GM18498 (cell line): ENCODE measurements around the gene LAMB3.
"Not testable (repeated sequence)": the region's sequence is repeated elsewhere in the genome, so short reads cannot be mapped to it uniquely, and the experiment has no call there.

Experiments used
- ATAC-seq: cut with Tn5 transposase; IDR thresholded peaks from one replicate; pipeline ENCODE4 v1.9.1; 2021; ENCODE audit warnings: mild to moderate bottlenecking, moderate library complexity; ENCODE audit not compliant: unreplicated experiment

Gene LAMB3

GRCh38 chr1:209652121-209652735 is at the start of gene LAMB3:
LAMB3 (minus strand) TSS chr1:209652425; CDS start chr1:209650944, 1,481 bp downstream.
- no peak for ATAC-seq

- not testable (repeated sequence) for ATAC-seq
These were observed 48.5 kb upstream of the LAMB3 start for GRCh38 chr1:209700686-209701085.

GRCh38 chr1:209697126-209697525 is 44.9 kb upstream of the LAMB3 start:
- ATAC-seq: no peak

GRCh38 chr1:209696673-209697072 is 44.4 kb upstream of the LAMB3 start:
- ATAC-seq: no peak

- peak; percentile 72 for ATAC-seq
These were observed 40.7 kb upstream of the LAMB3 start for GRCh38 chr1:209692745-209693504.

GRCh38 chr1:209692296-209692695 is 40.1 kb upstream of the LAMB3 start:
- ATAC-seq: no peak

GRCh38 chr1:209691237-209691636 is 39.0 kb upstream of the LAMB3 start:
- no peak for ATAC-seq

GRCh38 chr1:209689477-209689876 is 37.3 kb upstream of the LAMB3 start:
- ATAC-seq: no peak

GRCh38 chr1:209688746-209689234 is 36.6 kb upstream of the LAMB3 start:
- ATAC-seq: no peak

GRCh38 chr1:209686322-209686721 is 34.1 kb upstream of the LAMB3 start:
- ATAC-seq: no peak

GRCh38 chr1:209685821-209686220 is 33.6 kb upstream of the LAMB3 start:
- peak; percentile 69 for ATAC-seq

GRCh38 chr1:209678981-209679539 is 26.8 kb upstream of the LAMB3 start:
- ATAC-seq: no peak

GRCh38 chr1:209675565-209676154 is 23.4 kb upstream of the LAMB3 start:
- no peak for ATAC-seq

- no peak for ATAC-seq
These were observed 22.8 kb upstream of the LAMB3 start, which contains the start of gene G0S2 for GRCh38 chr1:209674957-209675564. G0S2 (plus strand) TSS chr1:209675412; CDS start chr1:209675685, 273 bp downstream.

- no peak for ATAC-seq
These were observed 21.6 kb upstream of the LAMB3 start for GRCh38 chr1:209673631-209674417.

GRCh38 chr1:209672705-209673630 is 20.7 kb upstream of the LAMB3 start:
- ATAC-seq: peak; percentile 88

- no peak for ATAC-seq
These were observed 18.3 kb upstream of the LAMB3 start for GRCh38 chr1:209670441-209671082.

GRCh38 chr1:209667708-209668107 is 15.5 kb upstream of the LAMB3 start:
- ATAC-seq: no peak

GRCh38 chr1:209667103-209667502 is 14.9 kb upstream of the LAMB3 start:
- no peak for ATAC-seq
